DMS53 (cell line): ENCODE measurements around the gene DAB2IP.
"Not testable (repeated sequence)": the region's sequence is repeated elsewhere in the genome, so short reads cannot be mapped to it uniquely, and the experiment has no call there.

ENCODE experiments used
- DNase-seq: peaks from one replicate; lab custom pipeline; 2025; lab: John Stamatoyannopoulos, UW

DAB2IP gene

DNA sequence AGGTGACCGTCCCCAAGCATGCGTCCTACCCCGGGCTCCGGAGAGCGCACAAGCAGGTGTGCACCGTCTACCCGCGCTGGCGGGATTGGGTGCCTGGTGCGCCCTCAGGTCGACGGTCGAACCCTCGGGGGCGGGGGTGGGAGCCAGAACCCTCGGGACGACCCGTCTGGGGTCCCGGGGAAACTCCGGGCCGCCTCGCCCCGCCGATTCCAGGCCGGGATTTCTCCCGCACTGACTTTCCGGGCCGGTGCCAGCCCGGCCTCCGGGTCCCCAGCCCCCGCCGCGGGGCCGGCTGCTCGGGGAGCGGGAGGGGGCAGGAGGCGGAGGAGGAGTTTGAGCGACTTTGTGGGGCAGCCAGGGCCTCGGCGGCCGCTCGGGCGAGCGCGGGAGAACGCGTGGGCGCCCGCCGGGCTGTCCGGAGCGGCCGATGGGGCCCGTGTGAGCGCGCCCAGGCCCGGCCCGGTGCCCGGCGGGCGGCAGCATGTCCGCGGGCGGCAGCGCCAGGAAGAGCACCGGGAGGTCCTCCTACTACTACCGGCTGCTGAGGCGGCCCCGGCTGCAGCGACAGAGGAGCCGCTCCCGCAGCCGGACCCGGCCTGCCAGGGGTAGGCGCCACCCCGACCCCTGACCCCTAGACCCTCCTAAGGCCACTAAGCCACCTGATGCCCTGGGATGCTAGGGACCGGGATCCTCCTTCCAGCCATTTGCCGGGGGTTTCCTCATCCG, at the start of gene DAB2IP:
TSS of gene DAB2IP (plus strand) at position 340 of the 726 bp plus-strand sequence. CDS start at position 482, 142 bp downstream.
- peak; percentile 68 for DNase-seq

DNA sequence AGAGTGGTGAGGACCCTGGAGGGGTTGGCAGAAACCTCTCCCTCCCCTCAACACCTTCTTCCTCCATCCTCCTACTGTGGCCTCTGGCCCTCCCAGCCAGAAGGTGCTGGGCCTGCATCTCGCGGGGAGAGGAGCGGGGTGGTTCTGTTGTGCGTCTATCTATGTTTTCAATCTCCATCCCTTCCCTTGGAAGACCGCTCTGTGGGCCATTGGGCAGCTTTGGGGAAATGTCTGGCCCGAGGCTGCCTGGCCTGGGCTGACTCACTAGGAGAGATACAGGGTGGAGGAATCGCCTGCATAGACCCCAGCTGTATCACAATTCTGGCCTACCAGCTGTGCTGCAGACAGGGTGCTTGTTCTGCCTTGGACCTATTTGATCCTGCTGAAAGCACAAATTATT, 48.4 kb upstream of the DAB2IP start:
- DNase-seq = no peak

DNA sequence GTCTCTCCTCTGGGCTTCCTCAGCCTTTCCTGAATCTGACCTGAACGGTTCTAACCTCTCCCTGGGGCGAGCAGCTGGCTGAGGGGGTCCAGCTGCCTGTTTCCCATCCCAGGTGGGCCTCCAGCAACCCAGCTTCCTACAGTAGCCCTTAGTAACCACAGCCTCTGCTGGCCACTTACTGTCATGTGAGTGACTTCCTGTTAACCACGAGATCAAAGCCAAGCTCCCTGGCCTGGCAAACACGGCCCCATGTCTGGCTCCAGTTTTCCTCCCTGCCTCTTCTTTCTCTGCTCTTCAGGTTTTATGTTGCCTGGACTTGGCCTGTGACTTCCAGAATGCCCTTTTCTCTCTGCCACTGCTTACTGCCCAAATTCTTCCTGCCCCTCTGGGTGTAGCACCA, 47.2 kb upstream of the DAB2IP start:
- peak; percentile 61 for DNase-seq

DNA sequence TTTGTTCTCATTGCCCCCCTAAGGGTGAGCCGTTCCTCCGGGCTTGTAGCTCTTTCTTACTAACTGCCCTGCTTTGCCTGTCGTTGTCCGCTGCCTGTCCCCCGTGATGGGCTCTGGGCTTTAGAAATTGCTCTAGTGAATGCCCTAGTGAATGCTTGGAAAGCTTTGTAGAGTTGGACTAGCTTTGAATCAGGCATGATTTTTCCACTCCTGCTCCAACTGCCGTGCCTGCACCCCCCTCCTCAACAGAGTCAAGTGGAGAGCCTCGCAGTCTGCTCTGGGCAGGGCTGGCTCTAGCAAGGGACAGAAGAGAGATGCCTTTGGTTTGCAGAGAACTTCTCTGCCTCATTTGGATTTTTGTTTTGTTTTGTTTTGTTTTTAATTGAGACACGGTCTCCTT, 46.8 kb upstream of the DAB2IP start:
- DNase-seq = no peak

DNA sequence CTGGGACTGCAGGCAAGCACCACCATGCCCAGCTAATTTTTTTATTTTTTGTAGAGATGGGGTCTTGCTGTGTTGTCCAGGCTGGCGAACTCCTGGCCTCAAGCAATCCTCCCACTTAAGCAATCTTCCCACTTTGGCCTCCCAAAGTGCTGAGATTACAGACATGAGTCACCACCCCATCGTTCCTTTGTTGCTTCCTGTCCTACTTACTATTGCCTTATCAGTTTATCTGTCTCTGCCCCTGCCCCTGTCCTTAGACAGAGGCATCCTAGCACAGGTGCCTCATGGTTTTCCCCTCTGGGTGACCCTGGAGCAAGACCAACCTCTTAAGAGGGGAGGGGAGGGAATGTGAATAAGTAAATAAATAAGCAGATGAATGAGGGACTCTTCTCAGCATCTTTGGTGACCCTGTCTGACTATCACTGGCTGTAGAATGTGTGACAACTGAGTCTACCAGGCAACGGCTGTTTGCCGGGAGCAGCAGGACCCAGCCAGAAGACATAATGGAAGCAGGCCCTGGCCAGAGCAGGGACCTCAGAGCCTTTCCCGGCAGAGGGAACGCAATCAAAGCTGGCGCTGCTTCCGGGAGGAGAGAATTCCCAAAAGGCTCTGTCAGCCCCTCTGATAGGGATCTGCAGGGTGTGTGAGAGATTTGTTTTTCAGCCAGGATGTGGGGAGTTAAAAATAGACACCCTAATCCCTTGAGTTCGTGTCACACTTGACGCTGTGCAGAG, 43.8 kb upstream of the DAB2IP start:
- peak; percentile 18 for DNase-seq

DNA sequence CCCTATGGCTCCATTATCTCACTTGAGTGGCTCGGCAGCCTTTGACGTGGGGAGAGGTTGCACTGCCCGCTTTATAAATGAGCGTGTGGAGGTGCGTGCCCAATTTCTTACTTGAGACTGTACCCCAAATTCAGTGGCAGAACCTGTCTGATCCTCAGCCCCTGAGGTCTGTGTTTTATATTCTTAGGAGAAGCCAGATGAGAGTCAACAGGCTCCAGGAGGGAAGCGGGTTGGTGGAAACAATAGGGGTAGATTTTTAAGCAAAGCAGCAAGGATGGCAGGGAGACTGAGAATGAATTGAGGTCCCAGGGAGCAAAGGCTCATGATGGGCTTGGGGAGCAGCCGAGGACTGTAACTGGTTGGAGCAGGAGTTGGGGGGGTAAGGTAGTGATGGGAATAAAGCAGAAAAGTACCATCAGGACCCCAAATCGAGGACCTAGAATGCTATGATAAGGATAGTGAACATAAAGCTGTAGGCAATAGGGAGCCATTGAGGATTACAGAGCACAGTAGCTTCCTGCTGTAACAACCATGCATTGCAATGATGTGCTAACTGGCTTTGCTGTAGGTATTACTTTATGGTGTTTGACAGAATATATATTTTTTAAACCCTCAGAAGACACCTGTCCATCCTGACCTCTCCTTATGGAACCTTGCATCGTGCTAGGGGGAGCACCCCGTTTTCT, 43.1 kb upstream of the DAB2IP start:
- DNase-seq = no peak

DNA sequence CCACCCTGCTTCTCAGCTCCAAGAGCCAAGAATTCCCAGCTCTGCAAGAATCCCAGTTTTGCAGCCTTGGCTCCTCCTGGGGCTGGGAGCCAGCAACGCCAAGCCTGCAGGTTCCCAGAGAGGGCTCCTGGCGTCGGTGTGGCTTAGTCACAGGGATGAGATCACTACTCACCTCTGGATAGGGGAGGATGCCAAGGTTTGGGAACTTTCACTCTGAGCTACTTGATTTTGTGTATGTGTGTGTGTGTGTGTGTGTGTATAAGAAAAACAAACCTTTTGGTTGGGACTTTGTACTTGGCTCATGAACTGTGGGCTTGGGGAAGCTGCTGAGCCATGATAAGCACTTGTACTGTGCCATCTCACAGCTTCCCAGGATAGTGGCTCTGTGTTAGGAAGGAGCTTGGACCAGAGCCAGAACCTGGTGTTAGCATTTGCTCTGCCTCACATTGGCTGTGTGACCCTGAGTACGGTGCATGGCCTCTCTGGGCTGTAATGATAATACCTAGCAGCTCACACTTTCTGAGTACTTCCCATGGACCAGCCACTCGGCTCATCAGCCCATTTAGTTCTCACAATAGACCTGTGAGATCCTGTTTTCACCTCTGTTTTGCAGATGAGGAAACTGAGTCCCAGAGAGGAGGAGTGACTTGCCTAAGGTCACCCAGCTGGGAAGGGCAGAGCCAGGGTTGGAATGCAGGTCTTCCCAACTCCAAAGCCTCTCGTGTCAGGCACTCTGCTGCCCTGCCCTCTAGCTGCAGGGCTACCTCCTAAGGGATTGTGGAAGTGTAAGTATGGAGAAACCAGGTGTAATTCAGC, 41.4 kb upstream of the DAB2IP start:
- peak; percentile 32 for DNase-seq

DNA sequence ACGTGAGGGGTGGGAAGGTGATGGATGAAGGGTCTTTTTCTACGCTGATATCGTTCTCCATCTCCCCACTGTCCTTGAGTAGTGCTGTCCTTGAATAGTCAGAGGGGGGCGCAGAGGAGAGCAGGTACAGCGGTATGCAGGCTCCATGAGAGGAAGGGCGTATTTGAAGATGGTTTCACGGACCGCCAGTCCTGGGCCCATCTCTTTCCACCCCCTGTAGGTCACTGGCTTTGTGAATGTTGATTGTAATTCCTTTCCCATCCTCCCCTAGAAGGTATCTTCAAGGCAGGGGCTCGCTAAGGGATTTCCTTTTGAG, 40.8 kb upstream of the DAB2IP start:
- DNase-seq = no peak

DNA sequence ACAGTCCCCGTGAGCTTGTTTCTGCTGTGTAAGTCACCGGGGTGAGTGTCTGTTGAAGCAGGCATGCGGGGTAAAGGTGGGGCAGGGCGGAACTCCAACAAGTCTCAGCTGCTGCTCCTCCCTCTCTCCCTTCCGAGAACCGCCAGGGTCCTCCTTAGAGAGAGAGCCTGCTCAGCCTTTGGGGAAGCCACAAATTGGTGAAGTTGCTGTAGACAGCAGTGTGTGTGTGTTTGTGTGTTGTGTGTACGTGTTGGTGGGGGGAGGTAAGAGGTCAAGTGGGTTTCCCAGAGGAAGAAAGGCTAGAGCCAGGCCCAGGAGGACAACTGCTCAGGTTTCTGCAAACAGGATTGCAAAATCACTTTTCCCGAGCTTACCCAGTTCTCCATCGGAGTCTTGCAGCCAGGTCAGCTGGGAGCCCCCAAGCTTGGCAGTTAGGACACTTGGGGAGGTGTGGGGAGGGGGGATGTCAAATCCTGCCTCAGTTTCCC, 38.9 kb upstream of the DAB2IP start:
- no peak for DNase-seq

DNA sequence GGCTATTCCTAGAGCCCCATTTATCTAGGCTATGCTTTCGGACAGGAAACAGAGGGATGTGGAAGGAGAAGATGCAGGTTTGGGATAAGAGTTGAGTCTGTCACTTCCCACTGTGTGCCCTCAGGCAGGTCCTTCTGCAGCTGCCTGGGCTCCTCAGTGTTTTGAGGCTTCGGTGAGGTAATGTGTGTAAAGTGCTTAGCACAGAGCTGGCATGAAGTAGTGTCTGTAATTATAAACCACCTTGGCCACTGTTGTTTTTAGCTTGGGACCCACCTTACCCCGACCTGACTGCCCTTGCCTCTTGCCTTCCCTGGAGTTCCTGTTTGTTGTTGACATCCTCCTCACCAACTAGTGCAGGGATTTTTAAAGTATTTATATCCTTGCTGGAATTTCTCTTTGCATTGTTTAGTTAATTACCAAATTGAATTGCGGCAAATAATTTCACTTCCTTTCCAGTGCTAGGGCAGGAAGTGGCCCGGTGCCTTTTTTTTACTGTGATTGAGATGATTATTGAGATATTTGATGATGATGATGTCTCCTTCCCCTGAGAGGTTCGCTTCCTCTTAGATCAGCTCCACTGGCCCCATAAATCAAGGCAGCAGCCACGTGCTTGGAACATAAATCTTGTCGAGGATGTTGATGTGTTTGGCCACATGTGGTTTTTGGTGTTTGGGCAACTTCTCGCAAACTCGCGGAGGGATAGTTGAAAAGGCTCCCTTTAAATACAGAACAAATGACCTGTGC, 38.3 kb upstream of the DAB2IP start:
- DNase-seq = no peak

DNA sequence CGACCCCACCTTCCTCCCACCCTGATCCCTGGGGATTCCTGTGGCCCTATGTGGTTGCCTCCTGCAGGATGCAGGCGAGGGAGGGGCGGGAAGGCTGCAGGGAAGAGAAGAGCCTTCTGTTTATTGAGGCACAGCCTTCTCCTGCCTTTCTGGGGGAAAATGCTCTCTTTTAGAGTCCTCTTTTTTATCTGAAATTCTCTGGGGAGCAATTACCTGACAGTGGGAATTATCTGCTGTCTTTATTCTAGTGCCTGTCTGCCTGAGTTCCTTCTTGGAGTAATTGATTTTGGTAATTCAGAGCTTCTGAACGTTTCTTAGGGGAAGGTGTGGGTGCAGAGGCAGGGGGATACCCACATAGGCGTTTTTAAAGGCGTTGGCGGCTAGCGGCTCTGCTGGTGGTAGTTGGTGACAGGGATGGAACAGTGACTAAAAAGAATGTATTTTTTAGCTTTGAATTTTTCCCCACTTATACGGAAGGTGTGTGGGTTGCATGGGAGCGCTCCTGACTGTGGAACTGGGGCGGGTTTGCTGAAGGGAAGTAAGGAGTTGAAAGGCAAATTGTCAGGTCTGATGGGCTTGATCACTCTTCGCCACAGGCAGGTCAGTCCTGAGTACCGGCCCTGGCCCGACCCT, 35.2 kb upstream of the DAB2IP start:
- DNase-seq = no peak

DNA sequence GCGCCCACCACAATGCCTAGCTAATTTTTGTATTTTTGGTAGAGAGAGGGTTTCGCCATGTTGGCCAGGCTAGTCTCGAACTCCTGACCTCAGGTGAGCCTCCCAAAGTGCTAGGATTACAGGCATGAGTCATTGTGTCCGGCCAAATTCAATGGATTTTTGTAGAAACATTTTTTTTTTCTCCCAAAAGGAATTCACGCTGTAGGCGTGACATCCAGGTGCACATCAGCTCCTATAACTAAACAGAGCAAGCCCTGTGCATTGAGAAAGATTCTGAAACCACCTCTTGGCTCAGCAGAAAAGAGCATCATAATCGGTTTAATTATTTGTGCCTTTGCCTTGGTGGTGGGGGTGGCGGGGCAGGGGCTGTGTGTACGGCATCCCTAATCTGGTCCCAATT, 32.9 kb upstream of the DAB2IP start:
- no peak for DNase-seq

DNA sequence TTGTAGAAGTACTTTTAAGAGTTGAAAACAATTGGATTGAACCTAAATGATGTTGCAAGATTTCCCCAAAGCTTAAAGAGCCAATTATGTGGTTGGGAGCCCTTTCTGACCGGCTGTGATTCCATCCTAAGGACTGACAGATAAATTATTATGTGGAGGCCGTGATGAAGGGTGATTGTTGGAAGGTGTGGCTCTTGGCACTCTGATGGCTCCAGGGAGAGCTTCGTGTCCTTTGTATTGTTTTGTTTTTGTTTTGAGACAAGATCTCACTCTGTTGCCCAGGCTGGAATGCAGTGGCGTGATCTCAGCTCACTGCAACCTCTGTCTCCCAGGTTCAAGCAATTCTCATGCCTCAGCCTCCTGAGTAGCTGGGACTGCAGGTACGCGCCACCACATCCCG, 32.5 kb upstream of the DAB2IP start:
- not testable (repeated sequence) for DNase-seq

DNA sequence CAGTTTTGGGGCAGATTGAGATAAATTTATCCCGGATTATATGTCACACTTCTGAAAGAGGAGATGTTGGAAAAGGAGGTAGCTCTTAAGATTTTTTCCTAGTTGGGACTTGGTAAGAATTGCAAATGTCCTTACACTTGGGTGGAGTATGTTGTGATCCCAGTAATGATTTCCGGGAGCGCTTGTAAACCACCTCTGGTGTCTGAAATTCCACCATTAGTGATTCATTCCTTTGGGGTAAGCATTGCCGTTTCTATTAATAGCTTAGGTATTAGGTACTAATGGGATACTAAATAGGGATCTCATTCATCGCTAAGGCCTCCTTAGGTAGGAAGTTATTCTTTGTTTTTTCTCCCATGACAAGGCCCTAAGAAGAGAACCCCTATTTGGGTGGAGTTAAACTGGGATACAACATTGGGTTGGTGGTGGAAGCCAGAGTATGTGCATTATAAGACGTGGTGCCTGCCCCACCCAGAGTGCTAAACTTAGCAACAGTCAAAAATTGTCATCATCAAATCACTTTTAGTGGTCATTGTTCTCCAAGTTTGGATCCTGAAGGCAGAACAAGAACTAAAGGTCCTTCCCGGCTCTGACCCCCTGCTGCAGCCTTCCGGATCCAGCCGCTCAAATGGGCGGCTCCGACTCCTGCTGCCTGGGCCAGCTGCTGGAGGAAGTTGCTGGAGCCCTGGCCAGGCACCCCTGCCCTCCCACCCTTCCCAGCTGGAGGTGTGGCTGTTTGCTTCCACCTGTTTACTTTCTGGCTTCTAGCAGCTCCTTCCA, 31.7 kb upstream of the DAB2IP start:
- DNase-seq = no peak

DNA sequence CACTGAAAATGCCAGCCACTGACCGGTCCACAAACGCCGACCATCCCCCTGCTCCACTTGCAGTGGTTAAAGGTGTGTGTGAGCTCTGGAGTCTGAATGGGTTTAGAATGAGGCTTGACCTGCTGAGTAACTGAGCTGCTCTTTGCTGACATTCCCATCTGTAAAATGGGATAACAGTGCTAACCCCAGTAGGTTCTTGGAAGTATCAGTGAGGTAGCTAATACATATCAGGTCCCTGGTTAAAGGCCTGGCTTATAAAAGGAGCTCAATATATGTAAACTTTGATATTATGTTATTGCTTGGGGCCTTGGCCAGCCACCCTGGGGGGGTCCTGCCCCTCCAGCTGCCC, 31.1 kb upstream of the DAB2IP start:
- no peak for DNase-seq

DNA sequence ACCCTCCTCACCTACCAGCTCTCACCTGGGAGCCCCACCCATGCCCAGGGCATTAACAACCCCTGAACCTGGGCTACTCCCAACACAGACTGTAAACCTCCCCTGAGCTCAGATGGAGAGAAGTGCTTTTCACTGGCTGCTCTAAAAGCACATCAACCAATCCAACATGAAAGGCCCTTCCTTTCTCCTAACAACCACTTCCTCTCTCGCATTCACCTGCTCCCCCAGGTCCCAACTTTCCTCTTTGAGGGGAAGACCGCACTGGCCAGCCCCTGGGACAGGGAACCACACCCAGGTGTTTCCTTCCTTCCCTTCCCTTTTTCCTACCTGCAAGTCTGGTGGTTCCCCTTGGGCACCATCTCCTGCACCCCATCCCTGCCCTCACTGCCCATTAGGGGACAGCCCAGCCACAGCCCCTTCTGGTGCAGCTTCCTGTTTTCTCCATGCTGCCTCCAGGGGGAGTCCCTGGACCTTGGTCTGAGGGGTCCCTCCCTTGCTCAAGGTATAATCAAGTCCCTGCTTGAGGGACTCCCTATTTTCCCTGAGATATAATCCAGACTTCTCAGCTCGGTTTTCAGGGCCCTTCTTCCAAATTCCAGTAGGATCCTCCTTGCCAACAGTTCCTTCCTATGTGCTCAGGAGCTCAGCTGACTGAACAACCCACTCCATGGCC, 30.5 kb upstream of the DAB2IP start:
- peak; percentile 49 for DNase-seq

DNA sequence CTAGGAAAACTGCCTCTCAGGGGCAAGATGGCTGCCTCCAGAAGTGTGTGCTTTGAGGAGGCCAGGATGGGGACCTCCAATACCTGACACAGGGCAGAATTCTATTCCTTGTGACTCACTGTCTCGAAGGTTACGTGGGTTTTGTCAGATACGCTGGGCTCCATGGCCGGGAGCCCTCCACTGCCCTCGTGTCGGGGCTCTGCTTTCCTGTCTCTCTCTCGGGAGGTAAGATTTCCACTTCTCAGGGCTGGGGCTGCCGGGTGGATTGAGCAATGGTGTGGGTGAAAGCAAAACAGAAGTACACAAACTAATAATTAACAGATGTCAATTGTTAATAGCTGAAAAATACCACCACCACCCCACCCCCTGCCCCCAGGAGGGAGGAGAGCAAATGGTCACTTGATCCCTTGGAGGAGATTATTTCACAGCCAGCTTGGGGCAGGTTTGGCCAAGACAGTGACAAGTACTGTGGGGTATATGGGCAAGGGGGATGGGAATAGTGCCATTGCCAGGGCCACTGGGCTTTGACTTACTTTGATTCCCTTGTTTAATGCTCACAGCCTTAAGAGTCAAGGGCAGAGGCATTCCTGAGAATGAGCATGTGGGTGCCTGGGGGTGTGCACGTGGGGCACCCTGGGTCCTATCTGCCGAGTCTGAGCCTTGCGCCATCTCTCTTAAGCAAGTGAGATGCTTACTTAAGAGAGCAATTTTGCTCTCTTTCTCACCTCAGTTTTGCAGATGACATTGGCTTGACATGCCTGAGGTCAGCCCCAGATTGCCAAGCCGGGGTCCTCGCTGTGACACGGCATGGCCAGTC, 28.8 kb upstream of the DAB2IP start:
- DNase-seq = no peak

DNA sequence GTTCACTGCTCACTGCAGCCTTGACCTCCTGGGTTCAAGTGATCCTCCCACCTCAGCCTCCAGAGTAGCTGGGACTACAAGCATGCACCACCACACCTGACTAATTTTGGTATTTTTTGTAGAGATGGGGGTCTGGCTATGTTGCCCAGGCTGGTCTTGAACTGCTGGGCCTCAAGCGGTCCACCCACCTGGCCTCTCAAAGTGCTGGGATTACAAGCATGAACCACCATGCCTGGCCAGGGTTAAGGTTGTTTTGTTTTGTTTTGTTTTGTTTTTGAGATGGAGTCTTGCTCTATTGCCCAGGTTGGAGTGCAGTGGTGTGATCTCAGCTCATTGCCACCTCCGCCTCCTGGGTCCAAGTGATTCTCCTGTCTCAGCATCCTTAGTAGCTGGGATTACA, 28.0 kb upstream of the DAB2IP start:
- DNase-seq = not testable (repeated sequence)

DNA sequence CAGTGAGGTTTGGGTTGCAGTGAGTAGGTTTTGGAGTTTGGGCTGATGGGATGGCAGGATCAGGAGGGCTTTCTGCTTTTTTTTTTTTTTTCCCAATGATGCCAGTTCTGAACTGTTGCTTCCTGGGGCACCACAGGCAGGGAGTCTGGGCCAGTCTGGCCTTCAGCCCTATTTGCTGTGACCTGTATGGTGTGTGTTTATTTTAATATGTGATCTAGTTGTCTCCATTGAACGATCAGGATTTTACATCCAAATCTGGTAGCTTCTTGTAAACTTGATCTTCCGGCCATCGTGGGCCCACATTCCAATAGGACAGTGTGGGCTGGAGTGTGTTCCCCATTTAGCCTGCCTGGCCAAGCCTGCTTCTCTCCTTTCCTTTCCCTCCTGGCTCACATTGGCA, 25.8 kb upstream of the DAB2IP start:
- DNase-seq = no peak
